Spleen (tissue), 13 donors: ENCODE results near the gene WIPI1. TPM values are rescaled to one million over a fixed set of nuclear protein-coding genes. Genes with fewer than 3 reads are reported as not detected.
A peak's percentile ranks its signal among the peaks of the same experiment; 100 is the strongest.

Source experiments
- DNase-seq: peaks from one replicate; pipeline ENCODE4 v3.0.0-alpha.2; 2020
- H3K27ac ChIP-seq, 8 donors: fragments of 200-600 bp; sonication (generic) in 7 of 8; 1 replicate in 4 of 8; 2 replicates in 4 of 8; pipeline versions ENCODE4 v1.5.0 to v1.8.0; 2016 to 2021; ENCODE audit warnings: inconsistent platforms in 4 of 8, mild to moderate bottlenecking in 4 of 8, moderate library complexity in 1 of 8
- H3K27me3 ChIP-seq, 7 donors: fragments of 200-600 bp; sonication (generic) in 6 of 7; replicated peaks in 1 of 7; 1 replicate in 4 of 7; 2 replicates in 3 of 7; pipeline versions ENCODE4 v1.5.0 to v1.8.0; 2016 to 2021; ENCODE audit warnings: inconsistent platforms in 3 of 7, mild to moderate bottlenecking in 1 of 7
- H3K36me3 ChIP-seq, 6 donors: fragments of 200-600 bp; sonication (generic) in 5 of 6; 1 replicate in 4 of 6; 2 replicates in 2 of 6; pipeline versions ENCODE4 v1.5.0 to v1.8.0; 2016 to 2021; ENCODE audit warnings: inconsistent platforms in 2 of 6
- H3K4me1 ChIP-seq, 6 donors: fragments of 200-600 bp; sonication (generic) in 5 of 6; 1 replicate in 3 of 6; 2 replicates in 3 of 6; pipeline versions ENCODE4 v1.5.0 to v1.8.0; 2016 to 2021; ENCODE audit warnings: inconsistent platforms in 3 of 6
- H3K4me3 ChIP-seq, 8 donors: fragments of 200-600 bp; sonication (generic) in 7 of 8; 1 replicate in 4 of 8; 2 replicates in 4 of 8; pipeline versions ENCODE4 v1.5.0 to v1.8.0; 2016 to 2021; ENCODE audit warnings: inconsistent platforms in 4 of 8, mild to moderate bottlenecking in 4 of 8, moderate library complexity in 2 of 8
- H3K9me3 ChIP-seq, 8 donors: fragments of 200-600 bp; sonication (generic) in 7 of 8; 1 replicate in 4 of 8; 2 replicates in 4 of 8; pipeline versions ENCODE4 v1.5.0 to v1.8.0; 2016 to 2021; ENCODE audit warnings: inconsistent platforms in 4 of 8
- CTCF ChIP-seq, 11 experiments: fragments of 200-600 bp in 7 of 11; fragments of 450-650 bp in 4 of 11; sonication (generic) in 4 of 11; IDR thresholded peaks in 8 of 11; conservative IDR thresholded peaks in 3 of 11; 1 replicate in 7 of 11; 2 replicates in 4 of 11; pipeline versions ENCODE4 v1.4.0 to v1.8.0; 2016 to 2021; ENCODE audit warnings: antibody characterized with exemption in 11 of 11, inconsistent platforms in 4 of 11, mild to moderate bottlenecking in 1 of 11
- POLR2A ChIP-seq, 3 donors: fragments of 450-650 bp; IDR thresholded peaks; one replicate each; pipeline ENCODE4 v1.5.1; 2017; ENCODE audit warnings: antibody characterized with exemption in 3 of 3, mild to moderate bottlenecking in 1 of 3
- POLR2AphosphoS5 ChIP-seq, 3 donors: sonication (generic); formaldehyde crosslinking; IDR thresholded peaks; one replicate each; pipeline ENCODE4 v1.5.1; 2017; ENCODE audit warnings: antibody characterized with exemption in 3 of 3
- WGBS, 5 donors: extraction: QIAGEN DNeasy Blood & Tissue Kit in 3 of 5; methylation state at CpG; one replicate each; pipeline versions ENCODE4 v1.1.5 to v1.1.7; 2013 to 2018; 5-methylcytosine and 5-hydroxymethylcytosine counted together
- intact Hi-C: fragments of 100-400 bp; cut with DNase I; formaldehyde crosslinking; loops from one replicate; pipeline ENCODE4 v1.15.0; 2023; ENCODE audit warnings: low total_unique reads
- long read RNA-seq, 2 donors: transcript quantifications; one replicate each; lab custom pipeline, GENCODE V29; 2026
- polyA plus RNA-seq, 3 donors: library from polyadenylated mRNA; stranded (reverse); fragments of 200-250 nt; gene quantifications; one replicate each; pipeline ENCODE4 v1.2.1, GENCODE V29; 2013
- total RNA-seq, 7 donors: library from RNA; depleted of rRNA in 3 of 7; stranded (reverse); fragments of >200 nt in 3 of 7; fragmentation: NEBNext Ultra II Directional in 4 of 7; extraction: Animal tissue kit (Norgen Biotek cat#: 25700) in 4 of 7; gene quantifications; one replicate each; pipeline versions ENCODE4 v1.1.0 to v1.2.1, GENCODE V29; 2016 to 2021
- donor health status: healthy with polysubstance abuse.
- donor health status: DM: no; HTN: no; CAD: no; lungs with moderate emphysema.
- donor health status: DM: no; HTN: no; CAD: no.
- donor health status: Bipolar disorder and iron deficiency.
- donor health status: healthy.
- donor health status: DM: no; HTN: no; CAD: no.
- donor health status: DM: yes; HTN: yes; CAD: no.

WIPI1 gene
- total RNA-seq (10 to 100 TPM; 23.6 to 38.3 (median 27.8) TPM), polyA plus RNA-seq (1 to 10 TPM; 7.2 to 9.5 (median 7.7) TPM)
- long read RNA-seq, donor 1, partial matches to known transcripts, result 0 of 2 reads
- long read RNA-seq, donor 1, other reads (novel, unspliced or antisense), result 0 of 2 reads
- long read RNA-seq, donor 2, partial matches to known transcripts, result 0 of 2 reads
- long read RNA-seq, donor 2, other reads (novel, unspliced or antisense), result 0 of 2 reads

- Histone ChIP-seq H3K9me3 (no peaks in the 10 kb centered on the region), H3K4me1 (peaks cover 5 to 88% (median 59%) of the 10 kb centered on the region in 6 donors), H3K4me3 (peak within 1 kb of the TSS; percentile 63 to 89 (median 72)), H3K27ac (peak within 1 kb of the TSS; percentile 61 to 96 (median 92)), H3K27me3 (no peaks in the 10 kb centered on the region), H3K36me3 (peaks cover 0 to 8% (median 0%) of the 10 kb centered on the region in 6 donors)
- TF ChIP-seq CTCF (IDR thresholded peaks at IDR 0.05 in 8 of 11, conservative IDR thresholded peaks at IDR 0.05 in 3 of 11) (no peak), POLR2AphosphoS5 (IDR thresholded peaks at IDR 0.05) (no peak), POLR2A (IDR thresholded peaks at IDR 0.05) (peak in 1 of 3 donors; percentile 36)
- intact Hi-C loops, result no loop called here
- WGBS, 5 donors, result 0 to 1% (median 0%) methylated on average over 6 to 37 of the region's 39 CpGs
- DNase-seq, result peak; percentile 95
Observed at GRCh38 chr17:68457168-68457538, at the start of gene WIPI1. Gene WIPI1, minus strand, starts transcription at chr17:68457496. Its CDS starts 75 bp downstream, at chr17:68457421.

- TF ChIP-seq POLR2AphosphoS5 (IDR thresholded peaks at IDR 0.05), result no peak
- intact Hi-C loops, result no loop called here
- Histone ChIP-seq H3K9me3 (no peaks in the 10 kb centered on the region), H3K27me3 (no peaks in the 10 kb centered on the region), H3K4me3 (no peak overlapping the region), H3K27ac (peak overlapping the region in 1 of 8 donors; percentile 35), H3K4me1 (peaks cover 10 to 38% (median 24%) of the 10 kb centered on the region in 6 donors), H3K36me3 (no peaks in the 10 kb centered on the region)
- DNase-seq, result no peak
- WGBS, 5 donors, result 54 to 85% (median 84%) methylated on average over 1 of the region's 1 CpG
Observed at GRCh38 chr17:68505951-68506350, 48.7 kb upstream of the WIPI1 start.

- DNase-seq, result no peak
- Histone ChIP-seq H3K36me3 (no peaks in the 10 kb centered on the region), H3K27me3 (no peaks in the 10 kb centered on the region), H3K9me3 (no peaks in the 10 kb centered on the region), H3K4me3 (no peak overlapping the region), H3K4me1 (peaks cover 13 to 45% (median 28%) of the 10 kb centered on the region in 6 donors), H3K27ac (no peak overlapping the region)
- 73 to 88% (median 80%) methylated on average over 3 of the region's 3 CpGs for WGBS, 5 donors
- intact Hi-C loops, result no loop called here
- TF ChIP-seq CTCF (IDR thresholded peaks at IDR 0.05 in 8 of 11, conservative IDR thresholded peaks at IDR 0.05 in 3 of 11), result no peak
- TF ChIP-seq POLR2A (IDR thresholded peaks at IDR 0.05), result no peak
- no peak for TF ChIP-seq POLR2AphosphoS5 (IDR thresholded peaks at IDR 0.05)
Observed at GRCh38 chr17:68501074-68501473, 43.8 kb upstream of the WIPI1 start.

- Histone ChIP-seq H3K4me3 (peak overlapping the region in 1 of 8 donors; percentile 57), H3K36me3 (no peaks in the 10 kb centered on the region), H3K27ac (peak overlapping the region in 4 of 8 donors; percentile 89 to 98 (median 94)), H3K27me3 (no peaks in the 10 kb centered on the region), H3K4me1 (peaks cover 13 to 38% (median 26%) of the 10 kb centered on the region in 6 donors), H3K9me3 (no peaks in the 10 kb centered on the region)
- TF ChIP-seq POLR2AphosphoS5 (IDR thresholded peaks at IDR 0.05) (no peak), POLR2A (IDR thresholded peaks at IDR 0.05) (no peak), CTCF (IDR thresholded peaks at IDR 0.05 in 8 of 11, conservative IDR thresholded peaks at IDR 0.05 in 3 of 11) (no peak)
- WGBS, 5 donors, result 89 to 97% (median 92%) methylated on average over 5 of the region's 5 CpGs
- intact Hi-C loops, result no loop called here
- DNase-seq, result no peak
Observed at GRCh38 chr17:68499587-68499986, 42.3 kb upstream of the WIPI1 start.
